ENCODE data around the gene HOMEZ.
"Not testable (repeated sequence)": the region's sequence is repeated elsewhere in the genome, so short reads cannot be mapped to it uniquely, and the experiment has no call there.

The HOMEZ gene

DNA sequence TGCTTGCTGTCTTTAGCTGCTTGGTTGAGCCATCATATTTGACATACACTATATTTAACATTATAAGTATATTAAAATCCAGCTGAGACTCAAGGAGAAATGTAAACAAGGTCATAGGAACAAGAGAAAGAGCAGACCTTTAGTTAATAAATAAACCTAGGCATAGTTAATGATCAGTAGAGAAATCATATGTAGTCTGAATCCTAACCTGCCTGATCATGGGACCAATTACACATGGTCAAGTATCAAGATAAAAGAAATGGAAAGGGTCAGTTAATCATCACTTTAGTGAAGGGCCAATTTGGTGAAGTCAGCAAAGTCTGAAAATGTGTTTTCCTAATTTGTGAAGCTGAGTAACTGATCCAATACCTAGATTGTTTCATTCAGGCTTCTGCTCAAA lies 40.6 kb downstream of the HOMEZ start:
- TF ChIP-seq, protein P1, sequence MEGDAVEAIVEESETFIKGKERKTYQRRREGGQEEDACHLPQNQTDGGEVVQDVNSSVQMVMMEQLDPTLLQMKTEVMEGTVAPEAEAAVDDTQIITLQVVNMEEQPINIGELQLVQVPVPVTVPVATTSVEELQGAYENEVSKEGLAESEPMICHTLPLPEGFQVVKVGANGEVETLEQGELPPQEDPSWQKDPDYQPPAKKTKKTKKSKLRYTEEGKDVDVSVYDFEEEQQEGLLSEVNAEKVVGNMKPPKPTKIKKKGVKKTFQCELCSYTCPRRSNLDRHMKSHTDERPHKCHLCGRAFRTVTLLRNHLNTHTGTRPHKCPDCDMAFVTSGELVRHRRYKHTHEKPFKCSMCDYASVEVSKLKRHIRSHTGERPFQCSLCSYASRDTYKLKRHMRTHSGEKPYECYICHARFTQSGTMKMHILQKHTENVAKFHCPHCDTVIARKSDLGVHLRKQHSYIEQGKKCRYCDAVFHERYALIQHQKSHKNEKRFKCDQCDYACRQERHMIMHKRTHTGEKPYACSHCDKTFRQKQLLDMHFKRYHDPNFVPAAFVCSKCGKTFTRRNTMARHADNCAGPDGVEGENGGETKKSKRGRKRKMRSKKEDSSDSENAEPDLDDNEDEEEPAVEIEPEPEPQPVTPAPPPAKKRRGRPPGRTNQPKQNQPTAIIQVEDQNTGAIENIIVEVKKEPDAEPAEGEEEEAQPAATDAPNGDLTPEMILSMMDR (IDR thresholded peaks at IDR 0.05) = no peak
- no peak for DNase-seq
- Mint-ChIP-seq H3K36me3 (ENCODE audit: low read depth) (no peaks in the 10 kb centered on the region), H3K27ac (no peak overlapping the region), H3K4me3 (no peak overlapping the region), H3K27me3 (ENCODE audit: low read depth, poor library complexity) (peaks cover 4% of the 10 kb centered on the region), H3K9me3 (no peaks in the 10 kb centered on the region), H3K4me1 (no peaks in the 10 kb centered on the region)

DNA sequence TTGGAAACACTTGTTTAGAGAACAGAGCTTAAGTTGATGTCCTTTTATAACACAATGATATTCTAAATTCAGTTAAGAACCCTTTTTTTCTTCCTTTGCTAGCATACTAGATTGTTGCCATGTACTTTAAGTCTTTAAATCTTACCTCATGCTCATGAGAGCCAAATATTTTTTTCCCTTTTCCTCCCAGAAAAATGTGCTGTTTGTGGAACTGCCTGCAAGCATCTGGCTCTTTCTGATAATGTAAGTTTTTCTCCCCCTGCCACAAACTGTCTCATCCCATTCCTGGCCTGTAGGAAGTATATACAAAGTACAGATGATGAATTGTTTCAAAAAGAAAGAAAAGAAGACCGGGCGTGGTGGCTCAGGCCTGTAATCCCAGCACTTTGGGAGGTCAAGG lies 42.9 kb downstream of the HOMEZ start:
- Mint-ChIP-seq H3K9me3 (no peaks in the 10 kb centered on the region), H3K36me3 (ENCODE audit: low read depth) (no peaks in the 10 kb centered on the region), H3K27me3 (ENCODE audit: low read depth, poor library complexity) (peaks cover 7% of the 10 kb centered on the region), H3K4me3 (no peak overlapping the region), H3K27ac (no peak overlapping the region), H3K4me1 (peaks cover 2% of the 10 kb centered on the region)
- DNase-seq = no peak
- TF ChIP-seq, protein P1 (IDR thresholded peaks at IDR 0.05) = no peak

DNA sequence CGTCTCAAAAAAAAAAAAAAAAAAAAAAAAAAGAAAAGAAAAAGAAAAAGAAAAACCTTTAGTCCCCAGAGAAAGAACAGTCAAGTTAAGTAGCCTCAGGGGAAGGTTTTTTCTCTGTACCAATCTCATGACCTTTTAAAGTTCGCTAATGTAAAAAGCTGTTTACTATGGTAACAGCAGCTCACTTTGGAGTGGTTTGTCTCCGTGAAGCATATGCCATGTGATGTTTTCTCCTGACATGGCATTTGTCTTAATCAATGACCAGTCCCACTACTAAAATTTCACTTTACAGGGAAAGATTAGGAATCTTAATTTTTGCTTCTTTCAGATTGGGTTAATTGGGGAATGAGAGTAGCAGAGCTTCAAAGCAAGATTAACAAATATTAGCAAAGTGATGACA lies 43.9 kb downstream of the HOMEZ start:
- H3K27me3 Mint-ChIP-seq (ENCODE audit: low read depth, poor library complexity) = peaks cover 10% of the 10 kb centered on the region

DNA sequence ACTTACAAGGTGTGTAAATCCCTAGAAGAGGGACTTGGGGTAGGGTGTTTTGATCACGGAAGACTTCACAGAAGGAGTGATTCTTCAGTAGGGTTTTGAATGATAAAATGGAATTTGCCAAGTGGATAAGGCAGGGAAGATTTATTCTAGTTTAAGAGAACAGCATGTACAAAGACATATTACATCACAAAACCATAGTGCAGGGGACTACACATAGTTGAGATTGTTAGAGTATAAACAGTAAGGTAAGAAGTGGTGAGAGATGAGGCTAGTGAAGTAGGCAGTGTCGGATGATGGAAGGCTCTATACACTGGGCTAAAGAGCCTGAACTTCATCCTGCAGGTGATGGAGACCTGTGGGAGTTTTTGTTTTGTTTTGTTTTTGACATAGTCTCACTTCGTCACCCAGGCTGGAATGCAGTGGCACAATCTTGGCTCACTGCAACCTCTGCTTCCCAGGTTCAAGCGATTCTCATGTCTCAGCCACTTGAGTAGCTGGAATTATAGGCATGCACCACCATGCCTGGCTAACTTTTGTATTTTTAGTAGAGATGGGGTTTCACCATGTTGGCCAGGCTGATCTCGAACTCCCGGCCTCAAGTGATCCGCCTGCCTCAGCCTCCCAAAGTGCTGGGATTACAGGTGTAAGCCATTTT lies 44.7 kb downstream of the HOMEZ start:
- H3K4me1 Mint-ChIP-seq; H3K9me3 Mint-ChIP-seq; H3K36me3 Mint-ChIP-seq (ENCODE audit: low read depth); H3K4me3 Mint-ChIP-seq; H3K27ac Mint-ChIP-seq; H3K27me3 Mint-ChIP-seq (ENCODE audit: low read depth, poor library complexity); DNase-seq: not testable (repeated sequence)

More for the DNA sequence above, 43.9 kb downstream of the HOMEZ start:
- H3K27ac Mint-ChIP-seq = no peak overlapping the region
- H3K4me3 Mint-ChIP-seq = no peak overlapping the region
- DNase-seq = no peak
- H3K9me3 Mint-ChIP-seq = peaks cover 3% of the 10 kb centered on the region
- H3K4me1 Mint-ChIP-seq = peaks cover 10% of the 10 kb centered on the region
- H3K36me3 Mint-ChIP-seq (ENCODE audit: low read depth) = no peaks in the 10 kb centered on the region
- TF ChIP-seq, protein P1 (IDR thresholded peaks at IDR 0.05) = no peak

DNA sequence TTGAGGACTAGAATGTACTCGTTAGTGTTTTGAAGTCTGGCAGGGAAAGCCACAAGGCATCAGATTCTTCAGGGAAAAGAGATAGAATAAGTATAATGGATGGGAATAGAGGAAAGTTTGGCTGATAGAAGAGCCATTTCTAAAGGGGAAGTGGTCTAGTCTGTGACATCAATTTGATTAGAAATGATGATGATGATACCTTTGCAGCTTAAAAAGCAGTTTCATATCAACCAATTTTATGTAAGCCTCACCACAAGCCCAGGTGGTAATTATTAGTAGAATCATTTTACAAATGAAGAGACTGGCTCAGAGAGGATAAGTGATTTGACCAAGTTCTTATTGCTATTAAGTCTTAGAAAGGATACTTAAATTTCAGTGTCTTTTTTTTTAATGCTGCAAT lies 45.3 kb downstream of the HOMEZ start:
- H3K27ac Mint-ChIP-seq = no peak overlapping the region
- H3K4me3 Mint-ChIP-seq = no peak overlapping the region
- H3K9me3 Mint-ChIP-seq = peaks cover 3% of the 10 kb centered on the region
- TF ChIP-seq, protein P1 (IDR thresholded peaks at IDR 0.05) = no peak
- peaks cover 10% of the 10 kb centered on the region for H3K4me1 Mint-ChIP-seq
- no peaks in the 10 kb centered on the region for H3K36me3 Mint-ChIP-seq (ENCODE audit: low read depth)
- peaks cover 14% of the 10 kb centered on the region for H3K27me3 Mint-ChIP-seq (ENCODE audit: low read depth, poor library complexity)
- no peak for DNase-seq

DNA sequence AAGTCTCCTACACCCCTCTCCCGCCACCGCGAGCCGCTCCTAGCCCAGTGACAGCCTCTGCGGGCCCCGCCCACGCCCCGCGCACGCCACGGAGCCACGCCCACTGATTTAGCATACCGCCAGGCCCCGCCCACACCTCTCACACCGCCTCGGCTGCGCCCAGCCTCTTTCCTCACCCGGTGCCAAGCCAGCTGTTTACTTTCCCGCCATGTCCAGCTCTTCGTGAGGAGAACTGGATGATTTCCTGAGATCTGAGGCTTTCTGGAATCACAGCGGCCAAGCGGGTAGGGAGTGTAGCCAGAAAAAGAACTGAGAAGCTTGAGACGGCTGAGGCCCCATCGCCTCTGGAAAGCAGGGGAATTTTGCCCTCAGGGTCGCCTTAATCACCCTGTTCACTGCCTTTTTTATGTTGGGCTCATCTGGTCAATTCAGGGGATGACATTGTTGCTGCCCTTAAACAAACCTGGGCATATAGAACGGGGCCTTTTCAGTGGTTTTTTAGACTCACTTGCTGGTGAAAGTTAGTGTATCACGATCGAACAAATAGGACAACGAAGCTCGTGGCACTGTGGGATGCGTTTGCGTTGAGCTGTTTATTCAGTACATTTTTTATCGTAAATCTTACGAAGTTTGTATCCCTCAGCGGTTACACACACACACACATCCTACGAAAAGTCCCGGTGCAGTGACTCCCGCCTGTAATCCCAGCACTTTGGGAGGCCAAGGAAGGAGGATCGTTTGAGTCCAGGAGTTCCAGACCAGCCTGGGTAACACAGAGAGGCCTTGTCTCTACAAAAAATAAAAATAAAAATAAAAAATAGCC lies 47.9 kb downstream of the HOMEZ start, which contains the start of gene RNF212B:
Gene RNF212B (plus strand): TSS at position 165 of the 823 bp plus-strand sequence. CDS start 2,410 bp downstream, outside the sequence.
- Mint-ChIP-seq H3K4me3 (peak within 1 kb of the TSS; percentile 72), H3K27me3 (ENCODE audit: low read depth, poor library complexity) (peaks cover 10% of the 10 kb centered on the region), H3K4me1 (peaks cover 10% of the 10 kb centered on the region), H3K36me3 (ENCODE audit: low read depth) (no peaks in the 10 kb centered on the region), H3K27ac (peak within 1 kb of the TSS; percentile 42), H3K9me3 (peaks cover 5% of the 10 kb centered on the region)
- peak; percentile 96 for DNase-seq
- TF ChIP-seq, protein P1 (IDR thresholded peaks at IDR 0.05) = no peak

DNA sequence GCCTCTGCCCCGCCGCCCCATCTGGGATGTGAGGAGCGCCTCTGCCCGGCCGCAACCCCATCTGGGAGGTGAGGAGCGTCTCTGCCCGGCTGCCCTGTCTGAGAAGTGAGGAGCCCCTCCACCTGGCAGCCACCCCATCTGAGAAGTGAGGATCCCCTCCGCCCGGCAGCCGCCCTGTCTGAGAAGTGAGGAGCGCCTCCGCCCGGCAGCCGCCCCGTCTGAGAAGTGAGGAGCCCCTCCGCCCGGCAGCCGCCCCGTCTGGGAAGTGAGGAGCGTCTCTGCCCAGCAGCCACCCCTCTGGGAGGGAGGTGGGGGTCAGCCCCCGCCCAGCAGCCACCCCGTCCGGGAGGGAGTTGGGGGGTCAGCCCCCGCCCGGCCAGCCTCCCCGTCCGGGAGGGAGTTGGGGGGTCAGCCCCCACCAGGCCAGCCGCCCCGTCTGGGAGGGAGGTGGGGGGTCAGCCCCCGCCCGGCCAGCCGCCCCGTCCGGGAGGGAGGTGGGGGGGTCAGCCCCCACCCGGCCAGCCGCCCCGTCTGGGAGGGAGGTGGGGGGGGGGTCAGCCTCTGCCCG lies 53.6 kb downstream of the HOMEZ start:
- H3K9me3 Mint-ChIP-seq = peaks cover 29% of the 10 kb centered on the region
- not testable (repeated sequence) for H3K4me1 Mint-ChIP-seq; DNase-seq; H3K36me3 Mint-ChIP-seq (ENCODE audit: low read depth); H3K27me3 Mint-ChIP-seq (ENCODE audit: low read depth, poor library complexity); H3K4me3 Mint-ChIP-seq; H3K27ac Mint-ChIP-seq
